ENCODE measurements around the gene REG1A.

REG1A gene

GRCh38 chr2:79125721-79125985 is 5.4 kb downstream of the REG1A start:
- no peak for DNase-seq (ENCODE audit: low read depth in 2 of 2)

GRCh38 chr2:79128406-79128805 is 8.1 kb downstream of the REG1A start:
- no peak for DNase-seq (ENCODE audit: low read depth in 2 of 2)

- DNase-seq (ENCODE audit: low read depth in 2 of 2) = no peak
Measured at GRCh38 chr2:79129260-79129659, 9.0 kb downstream of the REG1A start.

GRCh38 chr2:79129804-79130203 is 9.5 kb downstream of the REG1A start:
- no peak for DNase-seq (ENCODE audit: low read depth in 2 of 2)

- no peak for DNase-seq (ENCODE audit: low read depth in 2 of 2)
Measured at GRCh38 chr2:79131687-79132086, 11.4 kb downstream of the REG1A start.

GRCh38 chr2:79138385-79138784 is 18.1 kb downstream of the REG1A start:
- DNase-seq (ENCODE audit: low read depth in 2 of 2) = no peak

GRCh38 chr2:79139423-79139822 is 19.1 kb downstream of the REG1A start:
- no peak for DNase-seq (ENCODE audit: low read depth in 2 of 2)

GRCh38 chr2:79155826-79156476 is 35.7 kb downstream of the REG1A start:
- DNase-seq (ENCODE audit: low read depth in 2 of 2) = no peak

GRCh38 chr2:79159030-79159429 is 38.7 kb downstream of the REG1A start:
- no peak for DNase-seq (ENCODE audit: low read depth in 2 of 2)

- DNase-seq (ENCODE audit: low read depth in 2 of 2) = no peak
Measured at GRCh38 chr2:79159653-79160052, 39.4 kb downstream of the REG1A start, which contains the start of gene REG3A. REG3A (minus strand) TSS chr2:79159753; CDS start chr2:79159405, 348 bp downstream.

- no peak for DNase-seq (ENCODE audit: low read depth in 2 of 2)
Measured at GRCh38 chr2:79162132-79162531, 41.8 kb downstream of the REG1A start.

GRCh38 chr2:79162801-79163200 is 42.5 kb downstream of the REG1A start:
- no peak for DNase-seq (ENCODE audit: low read depth in 2 of 2)

- no peak for DNase-seq (ENCODE audit: low read depth in 2 of 2)
Measured at GRCh38 chr2:79171348-79171958, 51.2 kb downstream of the REG1A start.
